22Rv1 (cell line): ENCODE data around the gene MAST4.

Experiments used
- CTCF ChIP-seq: fragments of 450-650 bp; IDR thresholded peaks from 2 replicates; pipeline ENCODE4 v1.5.1; 2017; ENCODE audit warnings: mild to moderate bottlenecking
- ZFX ChIP-seq: fragments of 450-650 bp; IDR thresholded peaks from 2 replicates; pipeline ENCODE4 v1.6.1; 2017; ENCODE audit warnings: antibody characterized with exemption, borderline replicate concordance

DNA sequence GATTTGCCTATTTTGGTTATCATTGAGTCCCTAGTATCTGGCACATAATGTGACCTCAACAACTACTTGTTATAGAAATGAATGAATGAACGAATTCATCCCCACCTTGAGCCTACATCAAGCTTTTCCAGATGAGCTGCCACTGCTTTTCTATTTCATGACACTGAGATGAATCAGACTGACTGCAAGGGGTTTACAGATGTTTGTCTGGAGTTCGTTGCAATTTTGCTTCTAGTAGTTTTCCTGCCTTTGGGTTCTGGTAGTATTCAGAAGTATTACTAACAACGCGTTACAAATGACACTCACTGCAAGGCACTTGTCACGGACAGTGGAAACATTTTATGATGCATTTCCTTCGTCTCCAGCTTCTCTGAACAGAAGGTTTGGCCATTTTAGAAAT is 378.1 kb downstream of the MAST4 start:
- TF ChIP-seq CTCF = no peak
- no peak for TF ChIP-seq ZFX
